NCI-H524 treated with DMSO at 0.1 percent for 48 hours (cell line): Measurements from ENCODE around the gene TBC1D30.

Source experiments
- DNase-seq: peaks from one replicate; lab custom pipeline; 2025; lab: John Stamatoyannopoulos, UW

Gene TBC1D30

GRCh38 chr12:64860446-64860998 is 36.1 kb downstream of the TBC1D30 start:
- DNase-seq = no peak

- DNase-seq = no peak
Measured at GRCh38 chr12:64864319-64864718, 39.9 kb downstream of the TBC1D30 start.

GRCh38 chr12:64875186-64875585 is 50.7 kb downstream of the TBC1D30 start:
- no peak for DNase-seq

- DNase-seq = no peak
Measured at GRCh38 chr12:64876388-64877071, 52.1 kb downstream of the TBC1D30 start.

GRCh38 chr12:64877363-64878004 is 53.0 kb downstream of the TBC1D30 start:
- DNase-seq = no peak

GRCh38 chr12:64882687-64883086 is 58.2 kb downstream of the TBC1D30 start:
- no peak for DNase-seq

DNA sequence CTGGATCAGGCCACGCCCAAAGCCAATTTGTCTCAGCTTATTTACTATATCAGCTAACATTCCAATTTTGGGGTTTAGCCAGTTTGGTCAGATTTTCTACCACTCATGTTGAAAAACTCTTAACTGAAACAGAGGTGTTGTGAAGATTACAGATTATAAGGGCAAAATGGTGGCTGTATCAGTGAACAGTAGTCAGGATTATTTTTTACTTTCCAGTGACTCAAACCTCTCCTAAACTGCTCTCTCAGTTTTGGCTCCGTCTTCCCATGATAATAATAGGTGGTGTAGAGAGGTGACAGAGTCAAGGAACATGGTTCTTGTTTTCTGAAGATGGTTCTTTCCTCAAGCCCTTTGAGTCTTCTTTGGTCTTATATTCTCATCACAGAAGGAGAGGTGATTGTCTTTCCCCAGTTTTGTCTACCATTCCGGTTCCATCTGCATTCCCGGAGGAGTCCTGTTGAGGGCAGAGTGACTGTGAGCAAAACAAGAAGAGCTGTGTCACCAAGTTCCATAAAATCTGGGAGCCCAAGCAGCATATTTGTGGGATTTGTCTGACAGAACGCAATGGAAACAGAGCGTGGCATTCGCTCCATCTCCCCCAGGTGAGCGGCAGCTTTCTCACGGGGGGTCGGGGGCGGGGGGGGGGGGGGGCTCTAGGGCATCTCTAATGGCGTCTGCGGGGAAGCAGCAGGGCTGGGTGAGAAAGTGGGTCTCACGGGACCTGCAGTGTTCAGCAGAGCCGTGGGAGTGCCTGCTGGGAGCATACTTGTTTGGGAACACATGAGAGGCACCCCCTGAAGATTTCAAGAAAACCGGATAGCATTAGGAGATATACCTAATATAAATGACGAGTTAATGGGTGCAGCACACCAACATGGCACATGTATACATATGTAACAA is 59.1 kb downstream of the TBC1D30 start:
- no peak for DNase-seq

GRCh38 chr12:64884164-64884542 is 59.7 kb downstream of the TBC1D30 start:
- DNase-seq = no peak

DNA sequence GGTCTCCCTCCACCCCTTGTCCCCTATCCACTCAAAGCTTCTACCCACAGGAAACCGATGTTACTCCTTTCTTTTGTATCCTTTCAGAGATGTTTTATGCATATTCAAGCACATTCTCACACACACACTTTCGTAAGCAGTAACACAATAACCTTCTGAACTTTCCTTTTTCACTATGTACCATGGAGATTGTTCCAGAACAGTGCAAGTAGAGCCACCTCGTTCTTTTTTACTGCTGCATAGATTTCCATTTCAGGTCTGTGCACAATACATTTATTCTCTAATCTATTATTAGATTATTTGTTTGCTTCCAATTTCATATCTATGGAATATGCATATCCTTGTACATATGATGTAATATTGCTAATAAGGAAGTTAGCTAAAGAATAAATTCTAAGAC is 60.3 kb downstream of the TBC1D30 start:
- DNase-seq = no peak

- no peak for DNase-seq
Measured at GRCh38 chr12:64889434-64890216, 65.2 kb downstream of the TBC1D30 start.

- DNase-seq = no peak
Measured at GRCh38 chr12:64890873-64891468, 66.5 kb downstream of the TBC1D30 start.

GRCh38 chr12:64891629-64892028 is 67.2 kb downstream of the TBC1D30 start:
- DNase-seq = no peak

DNA sequence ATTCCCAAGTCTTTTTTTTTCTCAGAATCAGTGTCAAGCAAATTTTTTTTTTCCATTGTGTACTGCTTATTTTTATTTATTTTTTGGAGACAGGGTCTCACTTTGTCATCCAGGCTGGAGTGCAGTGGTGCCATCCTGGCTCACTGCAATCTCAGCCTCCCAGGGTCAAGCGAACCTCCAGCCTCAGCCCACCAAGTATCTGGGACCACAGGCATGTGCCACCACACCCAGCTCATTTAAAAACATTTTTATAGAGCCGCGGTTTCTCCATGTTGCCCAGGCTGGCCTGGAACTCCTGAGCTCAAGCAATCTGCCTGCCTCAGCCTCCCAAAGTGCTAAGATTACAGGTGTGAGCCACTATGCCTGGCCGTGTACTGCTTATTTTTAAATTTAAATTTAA is 68.1 kb downstream of the TBC1D30 start:
- no peak for DNase-seq

GRCh38 chr12:64893961-64894360 is 69.5 kb downstream of the TBC1D30 start:
- no peak for DNase-seq

DNA sequence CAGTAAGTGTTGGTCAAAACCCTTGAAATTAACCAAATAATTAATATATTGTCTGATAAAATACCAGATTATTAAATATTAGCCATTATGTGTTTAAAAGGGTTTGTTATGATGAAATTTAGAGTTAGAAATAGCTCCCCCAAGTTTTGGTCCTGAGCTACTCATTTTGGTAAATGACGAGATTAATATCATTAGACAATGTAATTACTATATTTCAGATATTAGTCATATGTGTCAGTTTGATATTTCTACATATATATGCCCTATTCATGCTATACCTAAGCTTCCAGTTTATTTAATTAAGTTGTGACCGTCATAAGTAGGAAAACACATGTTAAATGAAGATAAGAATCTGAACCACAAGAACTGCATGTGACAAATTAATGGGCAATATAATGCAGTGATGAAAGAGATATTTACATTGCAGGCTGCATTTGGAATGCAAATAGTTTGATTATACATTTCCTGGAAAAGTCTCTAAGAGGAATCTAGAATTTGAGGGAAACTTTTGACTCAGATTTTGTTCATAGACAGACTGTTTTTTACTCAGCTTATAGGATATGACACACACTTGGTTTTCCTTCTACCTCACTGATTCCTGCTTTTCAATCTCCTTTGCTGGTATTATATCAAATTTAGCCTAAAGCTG is 70.5 kb downstream of the TBC1D30 start:
- DNase-seq = no peak

- DNase-seq = no peak
Measured at GRCh38 chr12:64895526-64895925, 71.1 kb downstream of the TBC1D30 start.

GRCh38 chr12:64900540-64900939 is 76.1 kb downstream of the TBC1D30 start:
- DNase-seq = no peak

DNA sequence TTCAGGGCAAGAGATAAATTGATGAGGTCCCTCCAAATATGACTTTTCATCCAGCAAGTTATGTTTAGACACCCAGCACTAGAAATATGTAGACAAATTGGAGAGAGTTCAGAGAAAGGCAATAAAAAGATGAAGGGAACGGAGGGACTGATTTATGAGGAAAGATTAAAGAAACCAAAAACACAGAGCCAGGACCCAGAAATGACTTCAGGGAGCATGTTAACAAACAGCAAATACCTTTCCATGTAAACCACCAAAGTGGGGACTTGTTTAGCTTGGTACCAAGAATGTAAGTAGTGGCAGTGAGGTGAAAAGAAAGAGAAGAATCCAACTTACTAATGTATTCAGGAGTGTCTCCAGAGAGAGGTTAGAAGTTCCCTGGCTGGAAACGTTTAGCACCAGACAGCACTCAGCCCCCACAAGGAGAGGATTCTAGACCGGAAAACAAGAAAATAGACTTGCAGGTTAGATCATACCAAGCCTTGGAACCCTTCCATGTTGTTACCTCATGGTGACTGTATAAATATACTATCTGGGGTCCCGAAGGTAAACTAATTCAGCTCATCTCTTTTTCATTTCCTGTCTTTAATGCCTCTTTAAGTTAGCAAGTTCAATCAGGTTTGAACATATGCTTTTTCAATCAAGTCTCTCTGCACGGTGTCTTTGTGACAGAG is 79.2 kb downstream of the TBC1D30 start:
- no peak for DNase-seq

DNA sequence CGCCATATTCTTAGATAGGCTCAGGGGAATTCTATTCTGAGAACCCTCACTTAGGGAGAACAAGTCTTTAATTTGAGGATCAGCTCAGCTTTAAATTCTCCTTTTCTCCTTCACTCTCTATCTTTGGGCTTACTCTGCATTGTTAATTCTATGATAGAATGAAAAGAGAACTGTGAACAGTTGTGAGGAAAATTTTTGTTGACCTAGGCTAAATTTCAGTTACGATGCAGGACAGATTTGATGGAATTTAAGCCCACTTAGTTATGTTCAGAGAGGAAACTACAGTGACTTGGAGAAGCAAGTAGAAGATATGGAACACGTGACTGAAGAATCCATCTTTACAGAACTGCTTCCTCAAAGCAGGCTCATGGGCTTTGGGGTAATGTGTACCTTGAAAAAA is 82.7 kb downstream of the TBC1D30 start:
- no peak for DNase-seq

GRCh38 chr12:64909124-64909523 is 84.7 kb downstream of the TBC1D30 start:
- DNase-seq = no peak
